ENCODE measurements around the gene CMIP.

GRCh38 chr16:81461243-81461642, 16.6 kb downstream of the CMIP start:
- no peak for TF ChIP-seq POLR2AphosphoS5 (IDR thresholded peaks at IDR 0.05)
- no peak for TF ChIP-seq CTCF (IDR thresholded peaks at IDR 0.05)
- no peak for TF ChIP-seq EP300 (IDR thresholded peaks at IDR 0.05)
- TF ChIP-seq POLR2A (IDR thresholded peaks at IDR 0.05; ENCODE audit: low read depth): no peak

Measured in esophagus muscularis mucosa (tissue), 4 donors.